ENCODE data around the gene TPCN1.

The TPCN1 gene

GRCh38 chr12:113262710-113263109 lies 41.4 kb downstream of the TPCN1 start:
- no peak for DNase-seq (ENCODE audit: low read depth, low spot score)
- Histone ChIP-seq H3K27ac (ENCODE audit: low read length) (no peak overlapping the region), H3K36me3 (ENCODE audit: control insufficient read depth, insufficient read depth, low read length) (no peaks in the 10 kb centered on the region), H3K27me3 (ENCODE audit: control insufficient read depth, insufficient read depth, low read length) (no peaks in the 10 kb centered on the region), H3K9me3 (ENCODE audit: control insufficient read depth, insufficient read depth, low read length) (no peaks in the 10 kb centered on the region), H3K4me1 (ENCODE audit: control insufficient read depth, insufficient read depth, low read length) (peaks cover 2% of the 10 kb centered on the region; the same call in 1 of the 2 replicates), H3K4me3 (ENCODE audit: low read length) (no peak overlapping the region)

- Histone ChIP-seq H3K4me3 (ENCODE audit: low read length) (no peak overlapping the region; the same call in 1 of the 2 replicates), H3K27me3 (ENCODE audit: control insufficient read depth, insufficient read depth, low read length) (no peaks in the 10 kb centered on the region), H3K4me1 (ENCODE audit: control insufficient read depth, insufficient read depth, low read length) (peaks cover 2% of the 10 kb centered on the region; the same call in 1 of the 2 replicates), H3K36me3 (ENCODE audit: control insufficient read depth, insufficient read depth, low read length) (no peaks in the 10 kb centered on the region), H3K27ac (ENCODE audit: low read length) (no peak overlapping the region), H3K9me3 (ENCODE audit: control insufficient read depth, insufficient read depth, low read length) (no peaks in the 10 kb centered on the region)
- no CpG with 5 or more reads among the region's 9 CpGs for WGBS (ENCODE audit: insufficient coverage, insufficient read length)
- no peak for DNase-seq (ENCODE audit: low read depth, low spot score)
Observed at GRCh38 chr12:113263431-113263963, 42.2 kb downstream of the TPCN1 start.

- no CpG with 5 or more reads among the region's 23 CpGs for WGBS (ENCODE audit: insufficient coverage, insufficient read length)
- H3K27me3 ChIP-seq (ENCODE audit: control insufficient read depth, insufficient read depth, low read length): no peaks in the 10 kb centered on the region
- no peak overlapping the region for H3K4me3 ChIP-seq (ENCODE audit: low read length)
- no peak overlapping the region for H3K27ac ChIP-seq (ENCODE audit: low read length)
- no peaks in the 10 kb centered on the region for H3K9me3 ChIP-seq (ENCODE audit: control insufficient read depth, insufficient read depth, low read length)
- H3K4me1 ChIP-seq (ENCODE audit: control insufficient read depth, insufficient read depth, low read length): no peaks in the 10 kb centered on the region
- DNase-seq (ENCODE audit: low read depth, low spot score): no peak
- 0 out of 2 replicates have a peak, but pooled peaks cover 3% of the 10 kb centered on the region for H3K36me3 ChIP-seq (ENCODE audit: control insufficient read depth, insufficient read depth, low read length)
Observed at GRCh38 chr12:113266106-113266895, 45.0 kb downstream of the TPCN1 start.

GRCh38 chr12:113267621-113268020 lies 46.4 kb downstream of the TPCN1 start:
- no CpG with 5 or more reads among the region's 7 CpGs for WGBS (ENCODE audit: insufficient coverage, insufficient read length)
- Histone ChIP-seq H3K4me1 (ENCODE audit: control insufficient read depth, insufficient read depth, low read length) (no peaks in the 10 kb centered on the region), H3K9me3 (ENCODE audit: control insufficient read depth, insufficient read depth, low read length) (no peaks in the 10 kb centered on the region), H3K27ac (ENCODE audit: low read length) (no peak overlapping the region), H3K27me3 (ENCODE audit: control insufficient read depth, insufficient read depth, low read length) (no peaks in the 10 kb centered on the region), H3K36me3 (ENCODE audit: control insufficient read depth, insufficient read depth, low read length) (0 out of 2 replicates have a peak, but pooled peaks cover 3% of the 10 kb centered on the region), H3K4me3 (ENCODE audit: low read length) (no peak overlapping the region)
- DNase-seq (ENCODE audit: low read depth, low spot score): no peak

- H3K27me3 ChIP-seq (ENCODE audit: control insufficient read depth, insufficient read depth, low read length): no peaks in the 10 kb centered on the region
- no peak for DNase-seq (ENCODE audit: low read depth, low spot score)
- WGBS (ENCODE audit: insufficient coverage, insufficient read length): no CpG with 5 or more reads among the region's 12 CpGs
- H3K4me1 ChIP-seq (ENCODE audit: control insufficient read depth, insufficient read depth, low read length): no peaks in the 10 kb centered on the region
- no peaks in the 10 kb centered on the region for H3K9me3 ChIP-seq (ENCODE audit: control insufficient read depth, insufficient read depth, low read length)
- H3K27ac ChIP-seq (ENCODE audit: low read length): no peak overlapping the region
- no peak overlapping the region for H3K4me3 ChIP-seq (ENCODE audit: low read length)
- 0 out of 2 replicates have a peak, but pooled peaks cover 3% of the 10 kb centered on the region for H3K36me3 ChIP-seq (ENCODE audit: control insufficient read depth, insufficient read depth, low read length)
Observed at GRCh38 chr12:113268136-113268535, 46.9 kb downstream of the TPCN1 start.

- Histone ChIP-seq H3K4me1 (ENCODE audit: control insufficient read depth, insufficient read depth, low read length) (no peaks in the 10 kb centered on the region), H3K9me3 (ENCODE audit: control insufficient read depth, insufficient read depth, low read length) (no peaks in the 10 kb centered on the region), H3K27me3 (ENCODE audit: control insufficient read depth, insufficient read depth, low read length) (no peaks in the 10 kb centered on the region), H3K27ac (ENCODE audit: low read length) (no peak overlapping the region), H3K4me3 (ENCODE audit: low read length) (no peak overlapping the region), H3K36me3 (ENCODE audit: control insufficient read depth, insufficient read depth, low read length) (0 out of 2 replicates have a peak, but pooled peaks cover 5% of the 10 kb centered on the region)
- WGBS (ENCODE audit: insufficient coverage, insufficient read length): no CpG with 5 or more reads among the region's 19 CpGs
- no peak for DNase-seq (ENCODE audit: low read depth, low spot score)
Observed at GRCh38 chr12:113268621-113269020, 47.4 kb downstream of the TPCN1 start.

- Histone ChIP-seq H3K4me3 (ENCODE audit: low read length) (no peak overlapping the region), H3K36me3 (ENCODE audit: control insufficient read depth, insufficient read depth, low read length) (0 out of 2 replicates have a peak, but pooled peaks cover 5% of the 10 kb centered on the region), H3K27me3 (ENCODE audit: control insufficient read depth, insufficient read depth, low read length) (no peaks in the 10 kb centered on the region), H3K27ac (ENCODE audit: low read length) (no peak overlapping the region), H3K9me3 (ENCODE audit: control insufficient read depth, insufficient read depth, low read length) (no peaks in the 10 kb centered on the region), H3K4me1 (ENCODE audit: control insufficient read depth, insufficient read depth, low read length) (no peaks in the 10 kb centered on the region)
- no peak for DNase-seq (ENCODE audit: low read depth, low spot score)
- no CpG with 5 or more reads among the region's 12 CpGs for WGBS (ENCODE audit: insufficient coverage, insufficient read length)
Observed at GRCh38 chr12:113269257-113269943, 48.1 kb downstream of the TPCN1 start.

- Histone ChIP-seq H3K4me3 (ENCODE audit: low read length) (no peak overlapping the region), H3K27me3 (ENCODE audit: control insufficient read depth, insufficient read depth, low read length) (no peaks in the 10 kb centered on the region), H3K9me3 (ENCODE audit: control insufficient read depth, insufficient read depth, low read length) (no peaks in the 10 kb centered on the region), H3K36me3 (ENCODE audit: control insufficient read depth, insufficient read depth, low read length) (0 out of 2 replicates have a peak, but pooled peaks cover 5% of the 10 kb centered on the region), H3K4me1 (ENCODE audit: control insufficient read depth, insufficient read depth, low read length) (no peaks in the 10 kb centered on the region), H3K27ac (ENCODE audit: low read length) (no peak overlapping the region)
- no CpG with 5 or more reads among the region's 11 CpGs for WGBS (ENCODE audit: insufficient coverage, insufficient read length)
- DNase-seq (ENCODE audit: low read depth, low spot score): no peak
Observed at GRCh38 chr12:113270709-113271009, 49.4 kb downstream of the TPCN1 start.

- 0 out of 2 replicates have a peak, but pooled peaks cover 5% of the 10 kb centered on the region for H3K36me3 ChIP-seq (ENCODE audit: control insufficient read depth, insufficient read depth, low read length)
- H3K4me1 ChIP-seq (ENCODE audit: control insufficient read depth, insufficient read depth, low read length): no peaks in the 10 kb centered on the region
- no peak overlapping the region for H3K27ac ChIP-seq (ENCODE audit: low read length)
- no CpG with 5 or more reads among the region's 10 CpGs for whole genome bisulfite sequencing (ENCODE audit: insufficient coverage, insufficient read length)
- no peak overlapping the region for H3K4me3 ChIP-seq (ENCODE audit: low read length)
- no peak for DNase-seq (ENCODE audit: low read depth, low spot score)
- no peaks in the 10 kb centered on the region for H3K27me3 ChIP-seq (ENCODE audit: control insufficient read depth, insufficient read depth, low read length)
- no peaks in the 10 kb centered on the region for H3K9me3 ChIP-seq (ENCODE audit: control insufficient read depth, insufficient read depth, low read length)
Observed at GRCh38 chr12:113271466-113271852, 50.2 kb downstream of the TPCN1 start.

GRCh38 chr12:113271853-113272561 lies 50.7 kb downstream of the TPCN1 start:
- H3K36me3 ChIP-seq (ENCODE audit: control insufficient read depth, insufficient read depth, low read length): 0 out of 2 replicates have a peak, but pooled peaks cover 5% of the 10 kb centered on the region
- DNase-seq (ENCODE audit: low read depth, low spot score): no peak
- H3K9me3 ChIP-seq (ENCODE audit: control insufficient read depth, insufficient read depth, low read length): no peaks in the 10 kb centered on the region
- H3K27ac ChIP-seq (ENCODE audit: low read length): no peak overlapping the region
- H3K27me3 ChIP-seq (ENCODE audit: control insufficient read depth, insufficient read depth, low read length): no peaks in the 10 kb centered on the region
- WGBS (ENCODE audit: insufficient coverage, insufficient read length): no CpG with 5 or more reads among the region's 12 CpGs
- H3K4me1 ChIP-seq (ENCODE audit: control insufficient read depth, insufficient read depth, low read length): no peaks in the 10 kb centered on the region
- no peak overlapping the region for H3K4me3 ChIP-seq (ENCODE audit: low read length)

Data from iPS DF 6.9 (cell line).